GM19452 (cell line): Measurements from ENCODE around the gene SLC6A8.
A peak's percentile ranks its signal among the peaks of the same experiment; 100 is the strongest.
"Not testable (repeated sequence)": the region's sequence is repeated elsewhere in the genome, so short reads cannot be mapped to it uniquely, and the experiment has no call there.

Experiments
- ATAC-seq: cut with Tn5 transposase; IDR thresholded peaks from one replicate; pipeline ENCODE4 v1.9.1; 2021; ENCODE audit not compliant: unreplicated experiment

SLC6A8 gene

DNA sequence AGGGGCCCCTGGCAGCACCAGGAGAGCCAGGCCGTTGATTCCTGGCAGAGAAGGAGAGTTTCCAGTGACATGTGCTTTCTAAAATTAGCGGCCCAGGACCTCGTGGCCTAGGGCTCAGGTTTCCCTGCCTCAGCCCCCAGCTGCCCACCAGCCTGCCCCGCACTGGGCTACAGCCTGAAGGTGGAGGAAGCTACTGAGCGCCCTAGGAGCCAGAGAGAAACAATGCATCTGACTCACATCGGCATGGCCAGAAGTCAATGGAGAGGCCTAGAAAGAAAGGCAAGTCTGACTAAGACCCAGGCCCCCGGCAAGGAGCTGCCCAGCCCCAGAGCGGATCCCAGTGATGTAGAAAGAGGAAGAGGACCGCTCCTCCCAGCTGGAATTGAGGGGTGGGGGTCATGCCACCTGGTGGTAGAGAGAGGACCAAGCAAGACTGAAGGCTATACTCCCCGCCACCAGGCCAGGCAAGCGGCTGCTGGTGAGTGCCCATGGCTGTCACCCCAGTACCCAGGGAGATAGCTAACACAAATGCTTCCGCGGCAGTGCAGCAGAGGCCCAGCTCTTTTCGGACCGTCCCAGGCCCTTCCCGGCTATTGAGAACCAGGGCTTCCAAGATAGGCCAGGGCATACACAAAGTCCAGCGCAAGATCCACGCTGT, 17.8 kb downstream of the SLC6A8 start:
- not testable (repeated sequence) for ATAC-seq

- no peak for ATAC-seq
Measured at GRCh38 chrX:153706799-153707198, 19.1 kb downstream of the SLC6A8 start.

- ATAC-seq, result no peak
Measured at GRCh38 chrX:153707406-153707805, 19.7 kb downstream of the SLC6A8 start.

- no peak for ATAC-seq
Measured at GRCh38 chrX:153708415-153708814, 20.7 kb downstream of the SLC6A8 start.

- no peak for ATAC-seq
Measured at GRCh38 chrX:153709726-153710674, 22.3 kb downstream of the SLC6A8 start.

- ATAC-seq, result no peak
Measured at GRCh38 chrX:153714256-153714655, 26.5 kb downstream of the SLC6A8 start.

GRCh38 chrX:153717445-153717844, 29.7 kb downstream of the SLC6A8 start:
- no peak for ATAC-seq

- no peak for ATAC-seq
Measured at GRCh38 chrX:153719238-153719637, 31.5 kb downstream of the SLC6A8 start.

DNA sequence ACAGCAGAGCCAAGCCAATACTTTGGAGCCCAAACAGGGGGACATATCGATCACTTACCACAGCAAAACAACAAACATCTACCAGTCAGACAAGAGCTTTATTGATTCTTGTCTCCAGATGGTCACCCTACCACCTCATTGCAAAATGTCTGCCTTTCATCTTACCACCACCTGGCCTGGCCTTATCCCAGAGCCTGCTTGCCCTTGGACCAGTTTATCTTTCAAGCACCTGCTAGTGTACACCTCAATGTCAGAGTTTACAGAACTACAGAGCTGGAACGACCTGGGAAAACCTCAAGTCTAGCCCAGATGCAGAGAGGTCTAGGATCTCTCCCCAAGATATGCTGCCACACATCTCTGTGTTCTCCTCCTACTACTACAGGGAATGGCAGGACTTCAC, 32.0 kb downstream of the SLC6A8 start:
- no peak for ATAC-seq

- ATAC-seq, result no peak
Measured at GRCh38 chrX:153722704-153723350, 35.1 kb downstream of the SLC6A8 start.

- ATAC-seq, result peak; percentile 37
Measured at GRCh38 chrX:153723351-153724251, 35.9 kb downstream of the SLC6A8 start.

GRCh38 chrX:153724252-153725038, 36.7 kb downstream of the SLC6A8 start, which contains the start of the genes ABCD1 and BCAP31:
Gene ABCD1, plus strand, starts transcription at chrX:153724856. Its CDS starts 411 bp downstream, at chrX:153725267.
Gene BCAP31, minus strand, starts transcription at chrX:153724387. Its CDS starts 1,143 bp downstream, at chrX:153723244.
- peak; percentile 57 for ATAC-seq

GRCh38 chrX:153725039-153725831, 37.5 kb downstream of the SLC6A8 start:
- ATAC-seq, result no peak

DNA sequence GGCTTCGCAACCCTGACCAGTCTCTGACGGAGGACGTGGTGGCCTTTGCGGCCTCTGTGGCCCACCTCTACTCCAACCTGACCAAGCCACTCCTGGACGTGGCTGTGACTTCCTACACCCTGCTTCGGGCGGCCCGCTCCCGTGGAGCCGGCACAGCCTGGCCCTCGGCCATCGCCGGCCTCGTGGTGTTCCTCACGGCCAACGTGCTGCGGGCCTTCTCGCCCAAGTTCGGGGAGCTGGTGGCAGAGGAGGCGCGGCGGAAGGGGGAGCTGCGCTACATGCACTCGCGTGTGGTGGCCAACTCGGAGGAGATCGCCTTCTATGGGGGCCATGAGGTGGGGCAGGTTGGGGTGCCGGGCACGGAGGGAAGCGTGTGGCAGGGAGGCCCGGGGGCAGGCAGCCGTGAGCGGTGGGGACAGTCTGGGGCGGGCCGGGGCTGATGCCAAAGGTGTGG, 38.1 kb downstream of the SLC6A8 start:
- no peak for ATAC-seq

DNA sequence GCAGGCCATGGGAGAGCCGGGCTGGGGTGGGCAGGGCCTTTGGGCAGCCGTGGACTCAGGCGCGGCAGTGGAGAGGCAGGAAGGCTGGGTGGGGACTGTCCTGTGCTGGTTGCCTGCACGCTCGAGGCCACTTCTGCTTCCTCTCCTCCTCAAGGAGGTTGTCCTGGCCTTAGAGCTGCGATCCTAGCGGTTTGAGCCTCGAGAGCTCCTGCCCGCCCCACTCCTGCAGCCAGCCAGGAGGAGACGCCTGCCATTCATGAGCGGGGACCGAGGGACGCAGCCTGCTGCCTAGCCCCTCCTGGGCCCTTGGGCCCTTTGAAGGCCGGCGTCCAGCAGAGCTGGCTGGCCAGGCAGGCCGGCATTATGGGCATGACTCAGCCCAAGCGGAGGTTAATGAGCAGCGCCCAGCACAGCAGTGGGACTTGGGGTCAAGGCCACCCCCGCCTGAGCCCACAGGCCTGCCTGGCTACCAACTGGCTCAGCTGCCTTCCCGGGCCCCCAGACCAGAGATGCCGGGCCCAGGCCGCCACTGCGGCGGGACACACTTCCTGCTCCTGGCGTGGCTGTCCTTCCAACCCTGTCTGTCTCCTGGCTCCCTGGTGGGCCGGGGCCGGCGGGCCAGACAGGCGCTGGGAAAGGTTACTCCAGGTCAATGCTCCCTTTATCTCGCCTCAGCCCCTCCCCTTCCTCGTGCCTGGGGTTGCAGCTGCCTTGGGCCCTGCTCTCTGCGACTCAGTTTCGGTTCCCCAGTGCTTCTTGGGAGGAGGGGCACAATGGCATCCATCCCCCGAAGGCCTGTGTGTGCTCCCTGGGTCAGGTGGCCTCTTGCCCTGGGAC, 38.8 kb downstream of the SLC6A8 start:
- ATAC-seq, result peak; percentile 36

GRCh38 chrX:153727123-153727931, 39.6 kb downstream of the SLC6A8 start:
- no peak for ATAC-seq

GRCh38 chrX:153728095-153728494, 40.4 kb downstream of the SLC6A8 start:
- ATAC-seq, result no peak
